Adipocyte (in vitro differentiated cells): ENCODE results near the gene LRRK1.
A peak's percentile ranks its signal among the peaks of the same experiment; 100 is the strongest.

Source experiments
- DNase-seq: peaks from one replicate; pipeline ENCODE4 v3.0.0-alpha.2; 2015; ENCODE audit warnings: low read depth
- H3K27me3 ChIP-seq: replicated peaks from 2 replicates; pipeline ENCODE4 v1.7.0; 2013; ENCODE audit warnings: mild to moderate bottlenecking, low read length, moderate library complexity; ENCODE audit not compliant: control insufficient read depth, insufficient read depth
- H3K36me3 ChIP-seq: 2 replicates; pipeline ENCODE4 v1.7.0; 2013; ENCODE audit warnings: low read length, mild to moderate bottlenecking, moderate library complexity; ENCODE audit not compliant: control insufficient read depth, insufficient read depth, severe bottlenecking
- H3K4me1 ChIP-seq: 2 replicates; pipeline ENCODE4 v1.7.0; 2013; ENCODE audit warnings: mild to moderate bottlenecking, low read length, moderate library complexity; ENCODE audit not compliant: control insufficient read depth, insufficient read depth
- H3K4me3 ChIP-seq: 2 replicates; pipeline ENCODE4 v1.7.0; 2013; ENCODE audit warnings: mild to moderate bottlenecking, low read length, moderate library complexity
- H3K9ac ChIP-seq: 2 replicates; pipeline ENCODE4 v1.7.0; 2013; ENCODE audit warnings: mild to moderate bottlenecking, low read length, moderate library complexity
- H3K9me3 ChIP-seq: 2 replicates; pipeline ENCODE4 v1.7.0; 2013; ENCODE audit warnings: mild to moderate bottlenecking, low read length, moderate library complexity; ENCODE audit not compliant: control insufficient read depth

The LRRK1 gene

GRCh38 chr15:100880897-100881242, 38.3 kb upstream of the LRRK1 start:
- peak overlapping the region; percentile 81 for H3K4me3 ChIP-seq
- no peaks in the 10 kb centered on the region for H3K9me3 ChIP-seq
- DNase-seq: no peak
- H3K27me3 ChIP-seq: no peaks in the 10 kb centered on the region
- H3K36me3 ChIP-seq: peaks cover 12% of the 10 kb centered on the region
- peak overlapping the region; percentile 79 for H3K9ac ChIP-seq
- H3K4me1 ChIP-seq: peaks cover 18% of the 10 kb centered on the region

- H3K9me3 ChIP-seq: no peaks in the 10 kb centered on the region
- no peak for DNase-seq
- H3K36me3 ChIP-seq: peaks cover 20% of the 10 kb centered on the region
- peak overlapping the region; percentile 79 for H3K9ac ChIP-seq
- H3K4me3 ChIP-seq: peak overlapping the region; percentile 81
- H3K27me3 ChIP-seq: no peaks in the 10 kb centered on the region
- peaks cover 22% of the 10 kb centered on the region for H3K4me1 ChIP-seq
These were observed 37.4 kb upstream of the LRRK1 start for GRCh38 chr15:100881573-100882336.

- no peak for DNase-seq
- no peaks in the 10 kb centered on the region for H3K27me3 ChIP-seq
- H3K9ac ChIP-seq: no peak overlapping the region
- H3K4me3 ChIP-seq: no peak overlapping the region
- no peaks in the 10 kb centered on the region for H3K9me3 ChIP-seq
- peaks cover 42% of the 10 kb centered on the region for H3K4me1 ChIP-seq
- peaks cover 46% of the 10 kb centered on the region for H3K36me3 ChIP-seq
These were observed 34.0 kb upstream of the LRRK1 start for GRCh38 chr15:100885116-100885515.

GRCh38 chr15:100885811-100886210, 33.3 kb upstream of the LRRK1 start:
- no peak overlapping the region for H3K4me3 ChIP-seq
- no peaks in the 10 kb centered on the region for H3K27me3 ChIP-seq
- DNase-seq: no peak
- peaks cover 42% of the 10 kb centered on the region for H3K4me1 ChIP-seq
- no peaks in the 10 kb centered on the region for H3K9me3 ChIP-seq
- no peak overlapping the region for H3K9ac ChIP-seq
- peaks cover 53% of the 10 kb centered on the region for H3K36me3 ChIP-seq

DNA sequence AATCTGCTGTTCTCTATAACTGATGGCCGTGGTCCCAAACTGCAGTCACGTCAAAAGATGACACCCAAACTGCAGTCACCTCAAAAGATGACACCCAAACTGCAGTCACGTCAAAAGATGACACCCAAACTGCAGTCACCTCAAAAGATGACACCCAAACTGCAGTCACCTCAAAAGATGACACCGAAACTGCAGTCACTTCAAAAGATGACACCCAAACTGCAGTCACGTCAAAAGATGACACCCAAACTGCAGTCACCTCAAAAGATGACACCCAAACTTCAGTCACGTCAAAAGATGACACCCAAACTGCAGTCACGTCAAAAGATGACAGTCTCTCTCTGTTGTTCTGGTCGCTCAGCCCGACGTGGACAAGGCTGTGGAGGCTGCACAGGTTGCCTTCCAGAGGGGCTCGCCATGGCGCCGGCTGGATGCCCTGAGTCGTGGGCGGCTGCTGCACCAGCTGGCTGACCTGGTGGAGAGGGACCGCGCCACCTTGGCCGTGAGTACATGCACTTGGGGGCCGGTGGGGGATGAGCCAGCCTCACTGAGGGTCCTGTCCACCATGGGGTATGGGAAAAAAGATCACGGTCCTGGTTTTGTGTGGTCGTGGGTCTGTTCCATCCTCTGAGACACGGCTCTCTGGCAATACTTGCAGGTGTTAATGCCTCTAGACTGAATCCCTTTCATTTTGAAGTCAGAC, 31.8 kb upstream of the LRRK1 start:
- Histone ChIP-seq H3K4me1 (peaks cover 36% of the 10 kb centered on the region), H3K4me3 (no peak overlapping the region), H3K27me3 (no peaks in the 10 kb centered on the region), H3K9me3 (no peaks in the 10 kb centered on the region), H3K9ac (no peak overlapping the region), H3K36me3 (peaks cover 69% of the 10 kb centered on the region)
- no peak for DNase-seq

GRCh38 chr15:100889385-100890050, 29.6 kb upstream of the LRRK1 start:
- Histone ChIP-seq H3K9ac (peak overlapping the region; percentile 73), H3K27me3 (no peaks in the 10 kb centered on the region), H3K4me1 (peaks cover 24% of the 10 kb centered on the region), H3K4me3 (peak overlapping the region; percentile 64), H3K9me3 (no peaks in the 10 kb centered on the region), H3K36me3 (peaks cover 86% of the 10 kb centered on the region)
- peak; percentile 87 for DNase-seq

DNA sequence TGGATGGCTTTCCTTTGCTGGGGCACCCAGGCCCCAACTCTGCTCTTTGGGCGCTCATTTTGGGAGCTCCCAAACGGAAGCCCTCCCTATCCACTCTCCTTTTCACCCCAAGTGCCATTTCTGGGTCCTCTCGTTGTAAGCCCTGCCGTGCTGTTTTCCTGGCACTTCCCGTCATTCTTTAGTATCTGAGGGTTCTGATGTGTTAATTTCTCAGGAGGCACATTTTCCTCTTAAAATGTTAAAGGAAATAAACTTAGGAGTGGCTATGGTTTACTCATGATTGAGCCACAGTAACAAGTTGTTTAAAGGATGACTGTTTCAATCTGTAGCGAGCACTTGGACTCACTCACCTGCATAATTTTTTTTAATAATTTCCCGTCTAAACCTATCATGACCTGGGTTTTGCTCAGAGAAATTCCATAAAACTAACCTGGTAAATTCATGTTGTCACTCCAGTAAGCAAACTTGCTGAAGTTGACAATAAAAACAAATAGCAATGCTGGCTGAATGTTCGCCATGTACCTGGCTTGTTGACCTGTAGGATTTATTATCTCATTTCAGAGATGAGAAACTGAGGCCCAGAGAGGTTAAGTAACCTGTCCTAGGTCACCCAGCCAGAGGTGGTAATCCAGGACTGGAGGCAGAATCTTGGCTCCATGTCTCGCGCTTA, 29.0 kb upstream of the LRRK1 start:
- Histone ChIP-seq H3K9ac (no peak overlapping the region), H3K27me3 (no peaks in the 10 kb centered on the region), H3K9me3 (no peaks in the 10 kb centered on the region), H3K36me3 (peaks cover 91% of the 10 kb centered on the region), H3K4me1 (peaks cover 24% of the 10 kb centered on the region), H3K4me3 (no peak overlapping the region)
- DNase-seq: no peak

GRCh38 chr15:100890850-100891249, 28.3 kb upstream of the LRRK1 start:
- H3K9me3 ChIP-seq: no peaks in the 10 kb centered on the region
- no peak for DNase-seq
- H3K4me3 ChIP-seq: no peak overlapping the region
- H3K36me3 ChIP-seq: peaks cover 91% of the 10 kb centered on the region
- H3K27me3 ChIP-seq: no peaks in the 10 kb centered on the region
- peaks cover 24% of the 10 kb centered on the region for H3K4me1 ChIP-seq
- H3K9ac ChIP-seq: no peak overlapping the region

GRCh38 chr15:100891307-100892012, 27.7 kb upstream of the LRRK1 start:
- Histone ChIP-seq H3K9me3 (no peaks in the 10 kb centered on the region), H3K4me3 (no peak overlapping the region), H3K36me3 (peaks cover 92% of the 10 kb centered on the region), H3K9ac (no peak overlapping the region), H3K27me3 (no peaks in the 10 kb centered on the region), H3K4me1 (peaks cover 22% of the 10 kb centered on the region)
- DNase-seq: no peak

GRCh38 chr15:100892013-100892355, 27.2 kb upstream of the LRRK1 start:
- Histone ChIP-seq H3K27me3 (no peaks in the 10 kb centered on the region), H3K4me1 (peaks cover 18% of the 10 kb centered on the region), H3K4me3 (no peak overlapping the region), H3K9me3 (no peaks in the 10 kb centered on the region), H3K36me3 (peaks cover 92% of the 10 kb centered on the region), H3K9ac (no peak overlapping the region)
- DNase-seq: no peak
